GM18507 (cell line): ENCODE results near the gene CACNA1E.
"Not testable (repeated sequence)": the region's sequence is repeated elsewhere in the genome, so short reads cannot be mapped to it uniquely, and the experiment has no call there.

Experiments
- DNase-seq: peaks from one replicate; pipeline ENCODE4 v3.0.0; 2011; ENCODE audit warnings: low read depth; ENCODE audit not compliant: insufficient read length; ENCODE audit errors: extremely low spot score
- FAIRE-seq: peaks from 2 replicates; lab custom pipeline; 2011; peaks lifted over from hg19 to GRCh38; lab: Jason Lieb, UNC

Gene CACNA1E

GRCh38 chr1:181818459-181818858 is 335.1 kb downstream of the CACNA1E start:
- DNase-seq (no peak), FAIRE-seq (no peak)

GRCh38 chr1:181818943-181819342 is 335.6 kb downstream of the CACNA1E start:
- FAIRE-seq (no peak), DNase-seq (no peak)

- DNase-seq (no peak), FAIRE-seq (no peak)
Observed at GRCh38 chr1:181821701-181822100, 338.4 kb downstream of the CACNA1E start.

- DNase-seq, FAIRE-seq: not testable (repeated sequence)
Observed at GRCh38 chr1:181832173-181832880, 349.0 kb downstream of the CACNA1E start.

- DNase-seq, result no peak
Observed at GRCh38 chr1:181846001-181846645, 362.8 kb downstream of the CACNA1E start.

GRCh38 chr1:181846681-181847080 is 363.4 kb downstream of the CACNA1E start:
- DNase-seq, result no peak
- no peak for FAIRE-seq

More at GRCh38 chr1:181846001-181846645, 362.8 kb downstream of the CACNA1E start:
- no peak for FAIRE-seq

GRCh38 chr1:181849071-181849470 is 365.8 kb downstream of the CACNA1E start:
- FAIRE-seq, result no peak
- no peak for DNase-seq

GRCh38 chr1:181854212-181854611 is 370.9 kb downstream of the CACNA1E start:
- not testable (repeated sequence) for DNase-seq, FAIRE-seq

- FAIRE-seq, result no peak
- DNase-seq, result no peak
Observed at GRCh38 chr1:181855380-181855779, 372.1 kb downstream of the CACNA1E start.
